Epithelial cell of proximal tubule (primary cell): ENCODE measurements around the gene HEMK1. TPM values are rescaled to one million over a fixed set of nuclear protein-coding genes. Genes with fewer than 3 reads are reported as not detected.

Experiments
- DNase-seq: peaks from one replicate; pipeline ENCODE4 v3.0.0-alpha.2; 2011; ENCODE audit warnings: low read depth
- H3K4me3 ChIP-seq: 2 replicates; pipeline ENCODE4 v1.5.1; 2011; ENCODE audit warnings: low read depth, mild to moderate bottlenecking, low read length
- total RNA-seq: library from RNA; depleted of rRNA; stranded (reverse); fragments of >200 nt; gene quantifications from 2 replicates; pipeline ENCODE4 v1.2.3, GENCODE V29; 2015
- TF ChIP-seq, protein P1 (sequence below): conservative IDR thresholded peaks from 2 replicates; pipeline ENCODE4 v1.5.1; 2012; ENCODE audit warnings: low read depth, mild to moderate bottlenecking, low read length

The HEMK1 gene
- total RNA-seq, 1 donor from 2014 or later, result 13.7 TPM

DNA sequence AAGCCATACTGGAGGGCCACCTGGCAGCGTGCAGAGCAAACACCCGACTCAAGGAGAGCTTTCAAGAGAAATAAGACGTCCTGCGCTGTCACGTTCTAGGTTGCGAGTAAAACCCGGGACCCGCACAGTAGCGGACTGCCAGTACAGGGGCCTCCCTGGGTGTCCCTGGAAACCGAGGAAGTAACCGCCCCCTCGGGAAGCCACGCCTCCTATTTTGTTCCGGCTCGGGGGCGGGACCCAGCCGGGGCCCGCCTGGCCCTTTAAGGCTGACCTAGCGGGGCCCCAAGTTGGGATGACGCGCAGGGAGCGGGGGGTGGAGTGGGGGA, 47.4 kb downstream of the HEMK1 start:
- no peak for DNase-seq
- TF ChIP-seq, protein P1, sequence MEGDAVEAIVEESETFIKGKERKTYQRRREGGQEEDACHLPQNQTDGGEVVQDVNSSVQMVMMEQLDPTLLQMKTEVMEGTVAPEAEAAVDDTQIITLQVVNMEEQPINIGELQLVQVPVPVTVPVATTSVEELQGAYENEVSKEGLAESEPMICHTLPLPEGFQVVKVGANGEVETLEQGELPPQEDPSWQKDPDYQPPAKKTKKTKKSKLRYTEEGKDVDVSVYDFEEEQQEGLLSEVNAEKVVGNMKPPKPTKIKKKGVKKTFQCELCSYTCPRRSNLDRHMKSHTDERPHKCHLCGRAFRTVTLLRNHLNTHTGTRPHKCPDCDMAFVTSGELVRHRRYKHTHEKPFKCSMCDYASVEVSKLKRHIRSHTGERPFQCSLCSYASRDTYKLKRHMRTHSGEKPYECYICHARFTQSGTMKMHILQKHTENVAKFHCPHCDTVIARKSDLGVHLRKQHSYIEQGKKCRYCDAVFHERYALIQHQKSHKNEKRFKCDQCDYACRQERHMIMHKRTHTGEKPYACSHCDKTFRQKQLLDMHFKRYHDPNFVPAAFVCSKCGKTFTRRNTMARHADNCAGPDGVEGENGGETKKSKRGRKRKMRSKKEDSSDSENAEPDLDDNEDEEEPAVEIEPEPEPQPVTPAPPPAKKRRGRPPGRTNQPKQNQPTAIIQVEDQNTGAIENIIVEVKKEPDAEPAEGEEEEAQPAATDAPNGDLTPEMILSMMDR, result no peak

GRCh38 chr3:50617096-50617791, 47.9 kb downstream of the HEMK1 start, which contains the start of gene MAPKAPK3:
TSS of gene MAPKAPK3 (plus strand) at chr3:50617151. CDS start at chr3:50617566, 415 bp downstream.
- peak within 1 kb of the TSS; percentile 77 for H3K4me3 ChIP-seq
- TF ChIP-seq, protein P1, result no peak
- no peak for DNase-seq

More for the DNA sequence above, 47.4 kb downstream of the HEMK1 start:
- H3K4me3 ChIP-seq, result peak overlapping the region; percentile 77

DNA sequence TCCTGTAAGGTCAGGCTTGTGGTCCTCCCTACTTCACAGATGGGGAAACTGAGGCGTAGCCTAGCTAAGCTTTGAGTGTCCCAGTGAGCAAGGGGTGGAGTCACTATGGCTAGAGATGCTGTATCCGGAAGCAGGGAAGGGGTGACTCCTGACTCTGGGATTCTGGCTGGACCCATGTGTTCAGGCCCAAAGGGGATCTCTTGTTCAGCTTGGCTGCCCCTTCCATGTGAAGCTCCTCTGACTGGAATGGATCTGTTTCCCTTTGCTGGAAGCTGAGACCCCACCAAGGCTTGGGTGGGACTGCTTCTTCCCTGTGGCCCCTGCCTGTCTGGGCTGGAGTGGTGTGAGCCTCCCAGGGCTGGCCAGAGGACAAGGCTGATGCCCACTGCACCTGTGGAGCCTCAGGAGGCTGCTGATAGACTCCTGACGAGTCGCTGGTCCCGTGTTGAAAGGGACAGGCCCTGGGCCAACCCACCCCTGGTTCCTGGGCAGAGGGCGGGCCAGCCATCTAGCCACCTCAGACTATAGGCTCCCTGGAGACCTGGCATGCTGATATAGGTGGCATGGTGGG, 48.7 kb downstream of the HEMK1 start:
- peak overlapping the region; percentile 77 for H3K4me3 ChIP-seq
- no peak for DNase-seq
- TF ChIP-seq, protein P1, result no peak

GRCh38 chr3:50620420-50620819, 51.1 kb downstream of the HEMK1 start:
- no peak for DNase-seq
- TF ChIP-seq, protein P1, result no peak
- no peak overlapping the region for H3K4me3 ChIP-seq

DNA sequence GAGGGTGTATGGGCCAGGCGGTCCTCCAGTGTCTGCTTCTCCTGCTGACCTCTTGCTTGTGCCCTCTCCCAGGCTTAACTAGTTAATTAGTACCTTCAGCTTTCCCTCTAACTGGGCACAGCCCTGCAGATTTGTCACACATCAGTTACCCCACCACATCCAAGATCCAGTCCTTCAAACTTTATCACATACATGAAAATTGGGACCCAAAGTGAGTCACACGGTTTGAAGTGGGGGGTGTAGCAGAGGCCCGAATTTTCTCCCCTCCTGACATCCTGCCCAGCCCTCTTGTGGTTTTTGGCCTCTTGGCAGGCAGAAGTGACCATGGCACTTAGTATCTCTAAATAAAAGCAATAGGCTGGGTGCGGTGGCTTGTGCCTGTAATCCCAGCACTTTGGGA, 51.5 kb downstream of the HEMK1 start:
- no peak overlapping the region for H3K4me3 ChIP-seq
- TF ChIP-seq, protein P1, result peak; percentile 8
- DNase-seq, result no peak

DNA sequence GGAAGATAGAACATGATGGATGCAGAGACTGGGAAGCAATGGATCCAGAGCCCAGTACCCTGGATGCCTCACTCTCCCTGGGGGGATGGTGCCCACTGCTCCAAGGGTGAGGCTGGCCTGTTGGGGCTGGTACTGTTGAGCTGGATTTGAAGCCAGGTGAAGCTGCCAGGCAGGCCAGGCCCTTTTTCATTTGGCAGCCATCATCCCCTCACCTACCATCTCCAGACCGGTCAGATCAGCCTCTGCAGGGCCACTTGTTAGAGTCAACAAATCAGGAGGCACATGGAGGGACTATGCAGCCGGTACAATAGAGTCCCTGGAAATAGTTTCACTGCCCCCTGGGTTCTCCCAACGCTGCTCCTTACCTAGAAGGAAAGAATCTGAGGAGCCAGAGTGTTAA, 53.6 kb downstream of the HEMK1 start:
- no peak overlapping the region for H3K4me3 ChIP-seq
- no peak for DNase-seq
- TF ChIP-seq, protein P1, result no peak
